H9 (cell line): ENCODE measurements around the gene SPRN. TPM values are rescaled to one million over a fixed set of nuclear protein-coding genes. Genes with fewer than 3 reads are reported as not detected.
A peak's percentile ranks its signal among the peaks of the same experiment; 100 is the strongest.
"Not testable (repeated sequence)": the region's sequence is repeated elsewhere in the genome, so short reads cannot be mapped to it uniquely, and the experiment has no call there.

ENCODE experiments used
- DNase-seq: peaks from one replicate; pipeline ENCODE4 v3.0.0-alpha.2; 2017
- H2AFZ ChIP-seq: one replicate; pipeline ENCODE4 v1.6.1; 2013; ENCODE audit warnings: mild to moderate bottlenecking, low read length, control low read depth, moderate library complexity
- H2AK5ac ChIP-seq: 2 replicates; pipeline ENCODE4 v1.6.1; 2013; ENCODE audit warnings: low read length, control low read depth, mixed read lengths; ENCODE audit not compliant: insufficient read length
- H2BK120ac ChIP-seq: one replicate; pipeline ENCODE4 v1.6.1; 2013; ENCODE audit warnings: low read depth, mild to moderate bottlenecking, low read length, control low read depth, inconsistent platforms; ENCODE audit not compliant: poor library complexity, severe bottlenecking
- H2BK12ac ChIP-seq: 2 replicates; pipeline ENCODE4 v1.6.1; 2013; ENCODE audit warnings: low read length, control low read depth, mixed read lengths, low read depth; ENCODE audit not compliant: insufficient read length
- H2BK15ac ChIP-seq: 2 replicates; pipeline ENCODE4 v1.6.1; 2013; ENCODE audit warnings: low read depth, low read length, control low read depth
- H2BK20ac ChIP-seq: one replicate; pipeline ENCODE4 v1.6.1; 2013; ENCODE audit warnings: low read depth, mild to moderate bottlenecking, low read length, control low read depth, inconsistent platforms; ENCODE audit not compliant: poor library complexity, severe bottlenecking
- H2BK5ac ChIP-seq: 2 replicates; pipeline ENCODE4 v1.6.1; 2013; ENCODE audit warnings: low read length, control low read depth, mixed read lengths; ENCODE audit not compliant: insufficient read length
- H3K14ac ChIP-seq: 2 replicates; pipeline ENCODE4 v1.6.1; 2013; ENCODE audit warnings: low read length, control low read depth; ENCODE audit not compliant: insufficient read depth
- H3K18ac ChIP-seq: 2 replicates; pipeline ENCODE4 v1.6.1; 2013; ENCODE audit warnings: low read depth, mild to moderate bottlenecking, mixed read lengths, low read length, control low read depth; ENCODE audit not compliant: insufficient read length
- H3K23ac ChIP-seq: 2 replicates; pipeline ENCODE4 v1.6.1; 2013; ENCODE audit warnings: low read length, control low read depth, mixed read lengths, low read depth; ENCODE audit not compliant: insufficient read length
- H3K23me2 ChIP-seq: 2 replicates; pipeline ENCODE4 v1.6.1; 2013; ENCODE audit warnings: low read depth, mild to moderate bottlenecking, mixed read lengths, low read length, control low read depth; ENCODE audit not compliant: insufficient read length, poor library complexity, severe bottlenecking
- H3K27ac ChIP-seq: 2 replicates; pipeline ENCODE4 v1.5.1; 2013; ENCODE audit warnings: low read length, control low read depth, mixed read lengths, low read depth; ENCODE audit not compliant: insufficient read length
- H3K27me3 ChIP-seq: 2 replicates; pipeline ENCODE4 v1.6.1; 2013; ENCODE audit warnings: low read length, control low read depth, inconsistent platforms; ENCODE audit not compliant: insufficient read depth
- H3K4ac ChIP-seq: 2 replicates; pipeline ENCODE4 v1.6.1; 2013; ENCODE audit warnings: low read depth, mild to moderate bottlenecking, control low read depth, inconsistent platforms, low read length, moderate library complexity
- H3K4me1 ChIP-seq: 2 replicates; pipeline ENCODE4 v1.6.1; 2013; ENCODE audit warnings: low read length, control low read depth, inconsistent platforms; ENCODE audit not compliant: insufficient read depth
- H3K4me2 ChIP-seq: 2 replicates; pipeline ENCODE4 v1.6.1; 2013; ENCODE audit warnings: low read length, control low read depth, mixed read lengths; ENCODE audit not compliant: insufficient read length, insufficient read depth
- H3K56ac ChIP-seq: 2 replicates; pipeline ENCODE4 v1.6.1; 2013; ENCODE audit warnings: low read depth, mild to moderate bottlenecking, mixed read lengths, low read length, control low read depth; ENCODE audit not compliant: insufficient read length
- H3K79me1 ChIP-seq: 2 replicates; pipeline ENCODE4 v1.6.1; 2013; ENCODE audit warnings: low read depth, mild to moderate bottlenecking, moderate library complexity, low read length, control low read depth, inconsistent platforms; ENCODE audit not compliant: insufficient read depth, poor library complexity, severe bottlenecking
- H3K79me2 ChIP-seq: 2 replicates; pipeline ENCODE4 v1.6.1; 2013; ENCODE audit warnings: low read length, control low read depth, inconsistent platforms; ENCODE audit not compliant: insufficient read depth
- H3K9ac ChIP-seq: 2 replicates; pipeline ENCODE4 v1.6.1; 2013; ENCODE audit warnings: low read length, control low read depth, mixed read lengths; ENCODE audit not compliant: insufficient read length; ENCODE audit errors: extremely low read depth
- H3K9me3 ChIP-seq: one replicate; pipeline ENCODE4 v1.6.1; 2013; ENCODE audit warnings: low read depth, low read length, inconsistent platforms; ENCODE audit not compliant: control insufficient read depth
- H3T11ph ChIP-seq: one replicate; pipeline ENCODE4 v1.6.1; 2013; ENCODE audit warnings: mild to moderate bottlenecking, low read length, control low read depth, inconsistent platforms
- H4K20me1 ChIP-seq: one replicate; pipeline ENCODE4 v1.6.1; 2013; ENCODE audit not compliant: control insufficient read depth, insufficient read length, insufficient read depth
- H4K5ac ChIP-seq: 2 replicates; pipeline ENCODE4 v1.6.1; 2013; ENCODE audit warnings: low read depth, mild to moderate bottlenecking, mixed read lengths, low read length, control low read depth; ENCODE audit not compliant: insufficient read length
- H4K8ac ChIP-seq: replicated peaks from 2 replicates; pipeline ENCODE4 v1.6.1; 2013; ENCODE audit warnings: low read length, control low read depth, mixed read lengths, low read depth; ENCODE audit not compliant: insufficient read length
- H4K91ac ChIP-seq: 2 replicates; pipeline ENCODE4 v1.6.1; 2013; ENCODE audit warnings: low read depth, mild to moderate bottlenecking, moderate library complexity, mixed read lengths, low read length, control low read depth; ENCODE audit not compliant: insufficient read length
- H3K27ac Mint-ChIP-seq, 3 experiments: 2 replicates in 2 of 3; 3 replicates in 1 of 3; pipeline ENCODE4 v1.8.0; 2020 to 2021; ENCODE audit warnings: mixed read lengths in 3 of 3, mild to moderate bottlenecking in 1 of 3, moderate library complexity in 1 of 3
- H3K27me3 Mint-ChIP-seq: 2 replicates; pipeline ENCODE4 v1.8.0; 2021; ENCODE audit warnings: low read depth, mild to moderate bottlenecking, moderate library complexity, mixed read lengths
- H3K36me3 Mint-ChIP-seq, 3 experiments: 2 replicates in 2 of 3; 3 replicates in 1 of 3; pipeline ENCODE4 v1.8.0; 2020 to 2021; ENCODE audit warnings: low read depth in 3 of 3, mixed read lengths in 3 of 3; ENCODE audit not compliant: insufficient read depth in 1 of 3
- H3K4me1 Mint-ChIP-seq, 2 experiments: 2 replicates each; pipeline ENCODE4 v1.8.0; 2020; ENCODE audit warnings: mixed read lengths in 2 of 2
- H3K4me3 Mint-ChIP-seq, 2 experiments: 2 replicates in 1 of 2; 3 replicates in 1 of 2; pipeline ENCODE4 v1.8.0; 2020 to 2021; ENCODE audit warnings: mild to moderate bottlenecking in 2 of 2, mixed read lengths in 2 of 2, moderate library complexity in 1 of 2
- H3K9me3 Mint-ChIP-seq, 2 experiments: 2 replicates in 1 of 2; 3 replicates in 1 of 2; pipeline ENCODE4 v1.8.0; 2020; ENCODE audit warnings: mild to moderate bottlenecking in 2 of 2, mixed read lengths in 2 of 2, moderate library complexity in 1 of 2
- WGBS: extraction: QIAGEN DNeasy Blood & Tissue Kit; methylation state at CpG from one replicate; pipeline ENCODE4 v1.1.7; 2013; ENCODE audit warnings: missing lambda C conversion rate, low lambda C conversion rate, mixed read lengths; ENCODE audit not compliant: insufficient read length; ENCODE audit errors: extremely low coverage; 5-methylcytosine and 5-hydroxymethylcytosine counted together
- total RNA-seq: library from RNA; stranded (reverse); gene quantifications from 2 replicates; pipeline ENCODE4 v1.2.1, GENCODE V29; 2021
- TF ChIP-seq, protein P1 (sequence below): fragments of 200-600 bp; sonication (generic); conservative IDR thresholded peaks from 3 replicates; pipeline ENCODE4 v1.8.0; 2021; ENCODE audit warnings: antibody characterized with exemption, mild to moderate bottlenecking

SPRN gene
- total RNA-seq, 1 experiment from 2014 or later = 0.42 TPM

DNA sequence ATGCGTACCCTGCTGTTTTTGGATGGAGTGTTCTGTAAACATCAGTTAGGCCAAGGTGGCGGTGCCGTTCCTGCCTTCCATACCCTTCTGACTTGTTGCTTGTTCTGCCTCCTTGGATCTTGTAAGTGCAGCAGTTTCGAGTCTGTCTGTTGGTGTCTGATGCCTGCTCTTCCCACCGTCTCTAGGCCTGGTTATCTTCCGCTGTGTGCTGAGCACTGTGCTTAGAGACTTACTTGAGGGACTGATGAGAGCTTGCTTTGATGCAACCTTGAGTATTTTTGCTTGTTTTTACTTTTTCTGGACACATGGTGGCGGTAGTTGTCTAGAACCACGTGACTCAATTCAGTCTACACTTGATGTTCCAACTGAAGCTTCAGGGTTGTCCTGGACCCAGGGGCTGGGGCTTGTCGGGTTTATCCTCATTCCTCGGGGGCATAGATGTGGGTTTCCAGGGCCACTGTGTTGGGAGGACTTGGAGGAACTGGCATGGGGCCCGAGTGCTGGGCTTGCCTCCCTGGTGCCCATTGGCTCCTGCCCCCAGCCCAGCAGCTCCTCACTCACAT is 14.4 kb upstream of the SPRN start:
- H3K27ac ChIP-seq = no peak overlapping the region
- no peak overlapping the region for H2BK120ac ChIP-seq
- H3K18ac ChIP-seq = no peak overlapping the region
- H3K27ac Mint-ChIP-seq = no peak overlapping the region
- H3K23me2 ChIP-seq = no peaks in the 10 kb centered on the region
- no peak overlapping the region for H2AK5ac ChIP-seq
- no peaks in the 10 kb centered on the region for H4K20me1 ChIP-seq
- no peaks in the 10 kb centered on the region for H3K4me1 ChIP-seq
- no peak for DNase-seq
- peaks cover 49% of the 10 kb centered on the region for H3K9me3 ChIP-seq
- TF ChIP-seq, protein P1, sequence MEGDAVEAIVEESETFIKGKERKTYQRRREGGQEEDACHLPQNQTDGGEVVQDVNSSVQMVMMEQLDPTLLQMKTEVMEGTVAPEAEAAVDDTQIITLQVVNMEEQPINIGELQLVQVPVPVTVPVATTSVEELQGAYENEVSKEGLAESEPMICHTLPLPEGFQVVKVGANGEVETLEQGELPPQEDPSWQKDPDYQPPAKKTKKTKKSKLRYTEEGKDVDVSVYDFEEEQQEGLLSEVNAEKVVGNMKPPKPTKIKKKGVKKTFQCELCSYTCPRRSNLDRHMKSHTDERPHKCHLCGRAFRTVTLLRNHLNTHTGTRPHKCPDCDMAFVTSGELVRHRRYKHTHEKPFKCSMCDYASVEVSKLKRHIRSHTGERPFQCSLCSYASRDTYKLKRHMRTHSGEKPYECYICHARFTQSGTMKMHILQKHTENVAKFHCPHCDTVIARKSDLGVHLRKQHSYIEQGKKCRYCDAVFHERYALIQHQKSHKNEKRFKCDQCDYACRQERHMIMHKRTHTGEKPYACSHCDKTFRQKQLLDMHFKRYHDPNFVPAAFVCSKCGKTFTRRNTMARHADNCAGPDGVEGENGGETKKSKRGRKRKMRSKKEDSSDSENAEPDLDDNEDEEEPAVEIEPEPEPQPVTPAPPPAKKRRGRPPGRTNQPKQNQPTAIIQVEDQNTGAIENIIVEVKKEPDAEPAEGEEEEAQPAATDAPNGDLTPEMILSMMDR = 0 out of 3 replicates have a peak, but pooled peaks have one; percentile 19
- H3K9me3 Mint-ChIP-seq = peaks cover 73 to 79% of the 10 kb centered on the region in 2 experiments
- H3K4me1 Mint-ChIP-seq = no peaks in the 10 kb centered on the region
- H4K8ac ChIP-seq = no peak overlapping the region
- no peak overlapping the region for H2BK15ac ChIP-seq
- no peak overlapping the region for H3K14ac ChIP-seq
- H3K79me1 ChIP-seq = no peaks in the 10 kb centered on the region
- H2BK5ac ChIP-seq = no peak overlapping the region
- H3K23ac ChIP-seq = no peak overlapping the region
- H3K36me3 Mint-ChIP-seq = peaks cover 9 to 22% (median 18%) of the 10 kb centered on the region in 3 experiments
- no peak overlapping the region for H3T11ph ChIP-seq
- no peaks in the 10 kb centered on the region for H3K27me3 ChIP-seq
- no peak overlapping the region for H4K91ac ChIP-seq
- no peaks in the 10 kb centered on the region for H3K27me3 Mint-ChIP-seq
- H3K4ac ChIP-seq = no peak overlapping the region
- no peak overlapping the region for H4K5ac ChIP-seq
- WGBS = no CpG with 5 or more reads among the region's 11 CpGs
- no peak overlapping the region for H3K9ac ChIP-seq
- no peak overlapping the region for H3K4me3 Mint-ChIP-seq
- H2BK20ac ChIP-seq = no peak overlapping the region
- no peak overlapping the region for H2BK12ac ChIP-seq
- H2AFZ ChIP-seq = no peak overlapping the region
- no peaks in the 10 kb centered on the region for H3K79me2 ChIP-seq
- no peak overlapping the region for H3K4me2 ChIP-seq
- no peak overlapping the region for H3K56ac ChIP-seq

GRCh38 chr10:133432789-133433188 is 8.4 kb upstream of the SPRN start:
- H3K79me2 ChIP-seq, H3K18ac ChIP-seq: not testable (repeated sequence)
- WGBS = no CpG with 5 or more reads among the region's 25 CpGs

More at GRCh38 chr10:133432789-133433188, 8.4 kb upstream of the SPRN start:
- H3K36me3 Mint-ChIP-seq, H3K9me3 ChIP-seq, DNase-seq, H3K56ac ChIP-seq, H3K23me2 ChIP-seq, H2AFZ ChIP-seq, H3K4me2 ChIP-seq, H2BK12ac ChIP-seq, H2BK15ac ChIP-seq, H3K79me1 ChIP-seq, H2BK5ac ChIP-seq, H3T11ph ChIP-seq, H2BK120ac ChIP-seq, H3K27me3 Mint-ChIP-seq, H3K4me3 Mint-ChIP-seq, H4K20me1 ChIP-seq, H3K14ac ChIP-seq, H4K5ac ChIP-seq, H4K8ac ChIP-seq, H3K4me1 ChIP-seq, H3K4me1 Mint-ChIP-seq, H2AK5ac ChIP-seq, H3K27ac Mint-ChIP-seq, H2BK20ac ChIP-seq, H3K27ac ChIP-seq, H3K23ac ChIP-seq, H4K91ac ChIP-seq, H3K27me3 ChIP-seq, H3K4ac ChIP-seq, H3K9ac ChIP-seq: not testable (repeated sequence)
- H3K9me3 Mint-ChIP-seq = peaks cover 34 to 42% of the 10 kb centered on the region in 2 experiments
